Measurements from ENCODE around the gene MINDY1.

Gene MINDY1

GRCh38 chr1:150954708-150955107 lies 52.0 kb downstream of the MINDY1 start:
- no peak overlapping the region for H3K4me3 ChIP-seq (ENCODE audit: low read depth, low read length)
- TF ChIP-seq, protein P1, sequence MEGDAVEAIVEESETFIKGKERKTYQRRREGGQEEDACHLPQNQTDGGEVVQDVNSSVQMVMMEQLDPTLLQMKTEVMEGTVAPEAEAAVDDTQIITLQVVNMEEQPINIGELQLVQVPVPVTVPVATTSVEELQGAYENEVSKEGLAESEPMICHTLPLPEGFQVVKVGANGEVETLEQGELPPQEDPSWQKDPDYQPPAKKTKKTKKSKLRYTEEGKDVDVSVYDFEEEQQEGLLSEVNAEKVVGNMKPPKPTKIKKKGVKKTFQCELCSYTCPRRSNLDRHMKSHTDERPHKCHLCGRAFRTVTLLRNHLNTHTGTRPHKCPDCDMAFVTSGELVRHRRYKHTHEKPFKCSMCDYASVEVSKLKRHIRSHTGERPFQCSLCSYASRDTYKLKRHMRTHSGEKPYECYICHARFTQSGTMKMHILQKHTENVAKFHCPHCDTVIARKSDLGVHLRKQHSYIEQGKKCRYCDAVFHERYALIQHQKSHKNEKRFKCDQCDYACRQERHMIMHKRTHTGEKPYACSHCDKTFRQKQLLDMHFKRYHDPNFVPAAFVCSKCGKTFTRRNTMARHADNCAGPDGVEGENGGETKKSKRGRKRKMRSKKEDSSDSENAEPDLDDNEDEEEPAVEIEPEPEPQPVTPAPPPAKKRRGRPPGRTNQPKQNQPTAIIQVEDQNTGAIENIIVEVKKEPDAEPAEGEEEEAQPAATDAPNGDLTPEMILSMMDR (IDR thresholded peaks at IDR 0.05; ENCODE audit: borderline replicate concordance, insufficient read depth, low read depth, low read length), result no peak
